ENCODE measurements around the gene OR52E8.

DNA sequence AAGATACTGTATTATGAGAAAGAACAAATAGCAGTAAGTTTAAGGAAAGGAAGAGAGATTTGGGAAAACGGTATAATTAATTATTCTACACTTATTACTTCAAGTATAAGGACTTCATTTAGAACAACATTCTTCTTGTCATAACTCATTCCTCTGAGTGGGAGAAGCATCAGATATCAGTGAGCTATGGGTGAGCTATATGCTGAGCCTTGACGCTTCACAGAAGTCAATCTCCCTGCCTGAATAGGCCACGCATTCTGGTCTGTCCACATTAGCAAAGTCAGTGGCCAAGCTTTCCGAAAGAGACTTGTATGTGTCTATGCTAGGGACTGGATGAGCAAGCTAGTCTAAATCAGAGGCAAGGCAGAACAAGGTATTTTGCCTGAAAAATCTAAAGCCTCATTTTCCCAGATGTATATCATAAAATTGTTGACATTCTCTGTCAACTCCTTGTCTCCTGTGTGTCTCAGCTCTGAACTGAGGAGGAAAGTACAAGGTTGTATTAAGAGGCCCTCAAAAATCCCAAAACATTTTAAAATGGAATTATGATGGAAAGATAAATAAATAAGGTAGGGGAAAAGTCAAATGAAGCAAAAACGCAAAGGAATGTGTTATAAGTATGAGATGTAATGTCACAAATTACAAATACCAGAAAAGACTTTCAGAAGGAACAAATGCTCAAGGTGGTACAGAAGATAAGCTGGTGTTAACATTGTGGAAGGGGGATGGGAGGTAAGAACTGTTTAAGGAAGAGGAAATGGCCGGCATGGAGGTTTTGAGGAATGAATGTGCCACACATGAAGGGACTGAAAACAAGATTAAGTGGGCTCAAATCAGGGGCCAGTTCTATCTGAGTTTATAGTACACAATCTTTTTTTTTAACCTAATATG lies 47.3 kb downstream of the OR52E8 start:
- TF ChIP-seq POLR2A (IDR thresholded peaks at IDR 0.05), result no peak
- TF ChIP-seq, protein P1, sequence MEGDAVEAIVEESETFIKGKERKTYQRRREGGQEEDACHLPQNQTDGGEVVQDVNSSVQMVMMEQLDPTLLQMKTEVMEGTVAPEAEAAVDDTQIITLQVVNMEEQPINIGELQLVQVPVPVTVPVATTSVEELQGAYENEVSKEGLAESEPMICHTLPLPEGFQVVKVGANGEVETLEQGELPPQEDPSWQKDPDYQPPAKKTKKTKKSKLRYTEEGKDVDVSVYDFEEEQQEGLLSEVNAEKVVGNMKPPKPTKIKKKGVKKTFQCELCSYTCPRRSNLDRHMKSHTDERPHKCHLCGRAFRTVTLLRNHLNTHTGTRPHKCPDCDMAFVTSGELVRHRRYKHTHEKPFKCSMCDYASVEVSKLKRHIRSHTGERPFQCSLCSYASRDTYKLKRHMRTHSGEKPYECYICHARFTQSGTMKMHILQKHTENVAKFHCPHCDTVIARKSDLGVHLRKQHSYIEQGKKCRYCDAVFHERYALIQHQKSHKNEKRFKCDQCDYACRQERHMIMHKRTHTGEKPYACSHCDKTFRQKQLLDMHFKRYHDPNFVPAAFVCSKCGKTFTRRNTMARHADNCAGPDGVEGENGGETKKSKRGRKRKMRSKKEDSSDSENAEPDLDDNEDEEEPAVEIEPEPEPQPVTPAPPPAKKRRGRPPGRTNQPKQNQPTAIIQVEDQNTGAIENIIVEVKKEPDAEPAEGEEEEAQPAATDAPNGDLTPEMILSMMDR (IDR thresholded peaks at IDR 0.05), result no peak
- TF ChIP-seq EP300 (IDR thresholded peaks at IDR 0.05), result no peak
